Keratinocyte (primary cell): Measurements from ENCODE around the gene DPH1. TPM values are rescaled to one million over a fixed set of nuclear protein-coding genes. Genes with fewer than 3 reads are reported as not detected.
A peak's percentile ranks its signal among the peaks of the same experiment; 100 is the strongest.

ENCODE experiments used
- DNase-seq: peaks from one replicate; pipeline ENCODE4 v3.0.0-alpha.2; 2011; ENCODE audit warnings: low read depth, missing footprints, low spot score
- FAIRE-seq: peaks from 2 replicates; lab custom pipeline; 2011; peaks lifted over from hg19 to GRCh38; lab: Jason Lieb, UNC
- H2AFZ ChIP-seq: 2 replicates; pipeline ENCODE4 v1.6.0; 2012; ENCODE audit warnings: low read length, control low read depth, inconsistent platforms; ENCODE audit not compliant: control insufficient read depth
- H3K27ac ChIP-seq: 2 replicates; pipeline ENCODE4 v1.5.1; 2011; ENCODE audit warnings: low read length; ENCODE audit not compliant: control insufficient read depth, insufficient read depth
- H3K27me3 ChIP-seq: 3 replicates; pipeline ENCODE4 v1.6.0; 2011; ENCODE audit warnings: low read length; ENCODE audit not compliant: control insufficient read depth, insufficient read depth; ENCODE audit errors: extremely low read depth
- H3K36me3 ChIP-seq, 2 experiments: 2 replicates in 1 of 2; 3 replicates in 1 of 2; pipeline ENCODE4 v1.5.1; 2011; ENCODE audit warnings: low read length in 2 of 2, mild to moderate bottlenecking in 1 of 2; ENCODE audit not compliant: control insufficient read depth in 2 of 2, insufficient read depth in 2 of 2; ENCODE audit errors: extremely low read depth in 1 of 2
- H3K4me1 ChIP-seq: 3 replicates; pipeline ENCODE4 v1.5.1; 2011; ENCODE audit warnings: low read length; ENCODE audit not compliant: control insufficient read depth, insufficient read depth; ENCODE audit errors: extremely low read depth
- H3K4me2 ChIP-seq: 3 replicates; pipeline ENCODE4 v1.6.0; 2011; ENCODE audit warnings: low read depth, low read length; ENCODE audit not compliant: control insufficient read depth, insufficient read depth; ENCODE audit errors: extremely low read depth
- H3K4me3 ChIP-seq, 3 experiments: fragments of 200-600 bp in 1 of 3; sonication (generic) in 1 of 3; 2 replicates in 2 of 3; 3 replicates in 1 of 3; pipeline ENCODE4 v1.5.1; 2011 to 2016; ENCODE audit warnings: low read length in 3 of 3, mild to moderate bottlenecking in 3 of 3, control low read depth in 2 of 3, inconsistent platforms in 1 of 3, low read depth in 1 of 3, mixed read lengths in 1 of 3, mixed run types in 1 of 3, moderate library complexity in 1 of 3; ENCODE audit not compliant: control insufficient read depth in 2 of 3, insufficient read depth in 2 of 3; ENCODE audit errors: extremely low read depth in 1 of 3
- H3K79me2 ChIP-seq: 2 replicates; pipeline ENCODE4 v1.6.0; 2012; ENCODE audit warnings: low read length; ENCODE audit not compliant: control insufficient read depth, insufficient read depth
- H3K9ac ChIP-seq: 3 replicates; pipeline ENCODE4 v1.6.0; 2011; ENCODE audit warnings: low read length; ENCODE audit not compliant: control insufficient read depth, insufficient read depth; ENCODE audit errors: extremely low read depth
- H3K9me1 ChIP-seq: 3 replicates; pipeline ENCODE4 v1.6.0; 2011; ENCODE audit warnings: low read length; ENCODE audit not compliant: control insufficient read depth, insufficient read depth; ENCODE audit errors: extremely low read depth
- H3K9me3 ChIP-seq: 2 replicates; pipeline ENCODE4 v1.5.1; 2012; ENCODE audit warnings: low read depth, low read length; ENCODE audit not compliant: control insufficient read depth
- H4K20me1 ChIP-seq: 3 replicates; pipeline ENCODE4 v1.6.0; 2011; ENCODE audit warnings: low read length; ENCODE audit not compliant: control insufficient read depth, insufficient read depth; ENCODE audit errors: extremely low read depth
- EZH2 ChIP-seq: IDR thresholded peaks from one replicate; pipeline ENCODE4 v1.6.1; 2012; ENCODE audit warnings: inconsistent platforms, mild to moderate bottlenecking, low read length, moderate library complexity
- dilution Hi-C: fragments of 300-500 bp; cut with MboI; formaldehyde crosslinking; loops from one replicate; pipeline ENCODE4 v1.7.0; 2020; ENCODE audit warnings: low sequenced_read_pairs; ENCODE audit not compliant: extremely low pct_ligation_motif_present
- polyA plus RNA-seq, 5 experiments: library from polyadenylated mRNA; depleted of rRNA in 3 of 5; stranded (reverse) in 3 of 5; stranded (forward) in 1 of 5; unstranded in 1 of 5; fragments of >200 nt; gene quantifications; 1 replicate in 1 of 5; 2 replicates in 3 of 5; 3 replicates in 1 of 5; pipeline versions ENCODE4 v1.2.1 to v1.2.3, GENCODE V29; 2011 to 2012; ENCODE audit warnings: missing spikeins in 2 of 5, low read depth in 1 of 5, low replicate concordance in 1 of 5
- TF ChIP-seq, protein P1 (sequence below), 3 experiments: IDR thresholded peaks in 1 of 3; conservative IDR thresholded peaks in 1 of 3; optimal IDR thresholded peaks in 1 of 3; 2 replicates in 2 of 3; 3 replicates in 1 of 3; pipeline versions ENCODE3 to v1.5.1; 2011; ENCODE audit warnings: low read length in 3 of 3, mild to moderate bottlenecking in 3 of 3, moderate library complexity in 2 of 3, control low read depth in 1 of 3, inconsistent platforms in 1 of 3; ENCODE audit not compliant: insufficient read depth in 2 of 3; ENCODE audit errors: extremely low read depth in 1 of 3

The DPH1 gene
- polyA plus RNA-seq, 1 donor (not counting 4 experiments of a cell fraction or from before 2014, with no cell fraction given): 18.9 TPM

DNA sequence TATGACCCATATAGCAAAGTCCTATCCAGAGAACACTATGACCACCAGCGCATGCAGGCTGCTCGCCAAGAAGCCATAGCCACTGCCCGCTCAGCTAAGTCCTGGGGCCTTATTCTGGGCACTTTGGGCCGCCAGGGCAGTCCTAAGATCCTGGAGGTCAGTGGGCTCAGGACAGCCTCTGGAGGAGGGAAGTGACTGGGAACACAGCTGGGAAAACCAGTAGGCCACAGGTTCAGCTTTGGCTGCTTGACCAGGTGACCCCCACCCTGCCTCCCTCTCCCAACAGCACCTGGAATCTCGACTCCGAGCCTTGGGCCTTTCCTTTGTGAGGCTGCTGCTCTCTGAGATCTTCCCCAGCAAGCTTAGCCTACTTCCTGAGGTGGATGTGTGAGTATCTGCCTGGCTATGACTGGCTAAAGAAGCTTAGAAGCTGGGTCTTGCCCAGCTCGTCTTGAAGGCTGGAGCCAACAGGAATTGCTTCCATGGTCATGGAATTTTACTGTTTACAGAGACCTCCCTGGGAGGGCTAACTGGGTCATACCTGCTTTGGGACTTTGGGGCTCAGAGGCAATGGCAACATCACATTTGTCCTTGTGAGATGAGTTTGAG is 10.4 kb downstream of the DPH1 start:
- FAIRE-seq: no peak
- DNase-seq: no peak
- peaks cover 9 to 19% of the 10 kb centered on the region in 2 experiments for H3K36me3 ChIP-seq
- peaks cover 6% of the 10 kb centered on the region for H4K20me1 ChIP-seq
- no peaks in the 10 kb centered on the region for H3K27me3 ChIP-seq
- H3K9ac ChIP-seq: no peak overlapping the region
- TF ChIP-seq, protein P1, sequence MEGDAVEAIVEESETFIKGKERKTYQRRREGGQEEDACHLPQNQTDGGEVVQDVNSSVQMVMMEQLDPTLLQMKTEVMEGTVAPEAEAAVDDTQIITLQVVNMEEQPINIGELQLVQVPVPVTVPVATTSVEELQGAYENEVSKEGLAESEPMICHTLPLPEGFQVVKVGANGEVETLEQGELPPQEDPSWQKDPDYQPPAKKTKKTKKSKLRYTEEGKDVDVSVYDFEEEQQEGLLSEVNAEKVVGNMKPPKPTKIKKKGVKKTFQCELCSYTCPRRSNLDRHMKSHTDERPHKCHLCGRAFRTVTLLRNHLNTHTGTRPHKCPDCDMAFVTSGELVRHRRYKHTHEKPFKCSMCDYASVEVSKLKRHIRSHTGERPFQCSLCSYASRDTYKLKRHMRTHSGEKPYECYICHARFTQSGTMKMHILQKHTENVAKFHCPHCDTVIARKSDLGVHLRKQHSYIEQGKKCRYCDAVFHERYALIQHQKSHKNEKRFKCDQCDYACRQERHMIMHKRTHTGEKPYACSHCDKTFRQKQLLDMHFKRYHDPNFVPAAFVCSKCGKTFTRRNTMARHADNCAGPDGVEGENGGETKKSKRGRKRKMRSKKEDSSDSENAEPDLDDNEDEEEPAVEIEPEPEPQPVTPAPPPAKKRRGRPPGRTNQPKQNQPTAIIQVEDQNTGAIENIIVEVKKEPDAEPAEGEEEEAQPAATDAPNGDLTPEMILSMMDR (optimal IDR thresholded peaks at IDR 0.05 in 1 of 3, IDR thresholded peaks at IDR 0.05 in 1 of 3, conservative IDR thresholded peaks at IDR 0.05 in 1 of 3; ENCODE audit: extremely low read depth in 1 of 3, insufficient read depth in 2 of 3, low read length in 3 of 3): no peak
- no peak for TF ChIP-seq EZH2
- H2AFZ ChIP-seq: no peak overlapping the region
- H3K4me1 ChIP-seq: peaks cover 31% of the 10 kb centered on the region
- H3K9me3 ChIP-seq: no peaks in the 10 kb centered on the region
- dilution Hi-C loops: no loop called here
- H3K9me1 ChIP-seq: peaks cover 3% of the 10 kb centered on the region
- H3K79me2 ChIP-seq: peaks cover 16% of the 10 kb centered on the region
- H3K4me3 ChIP-seq: no peak overlapping the region
- no peak overlapping the region for H3K27ac ChIP-seq
- H3K4me2 ChIP-seq: no peak overlapping the region

DNA sequence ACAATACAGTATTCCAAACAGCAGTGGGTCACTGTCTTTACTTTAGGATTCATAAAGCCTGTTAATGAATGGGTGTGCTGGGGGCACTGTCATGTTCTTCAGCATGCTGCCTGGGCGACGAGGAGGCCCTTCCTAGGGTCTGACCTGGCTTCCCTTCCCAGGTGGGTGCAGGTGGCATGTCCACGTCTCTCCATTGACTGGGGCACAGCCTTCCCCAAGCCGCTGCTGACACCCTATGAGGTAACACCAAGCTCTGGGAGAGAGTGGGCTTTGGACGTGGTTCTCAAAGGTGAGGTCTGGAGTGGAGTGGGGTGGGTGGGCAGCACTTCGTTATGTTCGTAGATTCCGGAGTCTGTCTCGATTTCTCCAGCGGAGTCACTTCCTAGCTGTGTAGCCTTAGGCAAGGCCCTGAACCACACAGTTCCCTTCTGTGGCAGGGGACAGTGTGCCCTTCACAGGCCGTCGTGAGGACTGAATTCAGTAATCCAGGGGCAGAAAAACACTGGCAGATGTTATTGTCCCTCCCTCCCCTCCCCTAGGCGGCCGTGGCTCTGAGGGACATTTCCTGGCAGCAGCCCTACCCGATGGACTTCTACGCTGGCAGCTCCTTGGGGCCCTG is 11.1 kb downstream of the DPH1 start:
- DNase-seq (no peak), FAIRE-seq (peak; percentile 36)
- Histone ChIP-seq H3K27me3 (no peaks in the 10 kb centered on the region), H3K27ac (peak overlapping the region; percentile 26), H3K9me3 (no peaks in the 10 kb centered on the region), H3K9me1 (peaks cover 3% of the 10 kb centered on the region), H2AFZ (peak overlapping the region; percentile 95), H3K4me1 (peaks cover 31% of the 10 kb centered on the region), H3K4me2 (peak overlapping the region; percentile 71), H3K9ac (no peak overlapping the region), H3K36me3 (peaks cover 9 to 19% of the 10 kb centered on the region in 2 experiments), H3K79me2 (peaks cover 16% of the 10 kb centered on the region), H3K4me3 (peak overlapping the region; percentile 63 to 79 (median 72)), H4K20me1 (peaks cover 6% of the 10 kb centered on the region)
- dilution Hi-C loops: no loop called here
- TF ChIP-seq, protein P1 (optimal IDR thresholded peaks at IDR 0.05 in 1 of 3, IDR thresholded peaks at IDR 0.05 in 1 of 3, conservative IDR thresholded peaks at IDR 0.05 in 1 of 3; ENCODE audit: extremely low read depth in 1 of 3, insufficient read depth in 2 of 3, low read length in 3 of 3): no peak
- TF ChIP-seq EZH2: no peak
